Epidermal melanocyte (primary cell): ENCODE measurements around the gene TPGS2.
"Not testable (repeated sequence)": the region's sequence is repeated elsewhere in the genome, so short reads cannot be mapped to it uniquely, and the experiment has no call there.

Source experiments
- DNase-seq: peaks from one replicate; pipeline ENCODE4 v3.0.0; 2011; ENCODE audit warnings: low spot score; ENCODE audit not compliant: insufficient read length

TPGS2 gene

GRCh38 chr18:36776650-36777049, 52.2 kb downstream of the TPGS2 start:
- no peak for DNase-seq

- DNase-seq: no peak
These were observed 53.4 kb downstream of the TPGS2 start for GRCh38 chr18:36775396-36775795.

GRCh38 chr18:36772241-36772723, 56.5 kb downstream of the TPGS2 start:
- no peak for DNase-seq

- DNase-seq: no peak
These were observed 57.6 kb downstream of the TPGS2 start for GRCh38 chr18:36771245-36771644.

GRCh38 chr18:36770315-36770946, 58.4 kb downstream of the TPGS2 start:
- DNase-seq: no peak

GRCh38 chr18:36769611-36770314, 59.0 kb downstream of the TPGS2 start:
- no peak for DNase-seq

GRCh38 chr18:36769172-36769571, 59.6 kb downstream of the TPGS2 start:
- DNase-seq: no peak

- DNase-seq: peak; percentile 73
These were observed 62.0 kb downstream of the TPGS2 start for GRCh38 chr18:36766836-36767235.

- DNase-seq: not testable (repeated sequence)
These were observed 65.8 kb downstream of the TPGS2 start for GRCh38 chr18:36762965-36763364.

- no peak for DNase-seq
These were observed 66.7 kb downstream of the TPGS2 start for GRCh38 chr18:36762074-36762473.

GRCh38 chr18:36761186-36761698, 67.6 kb downstream of the TPGS2 start:
- DNase-seq: no peak

GRCh38 chr18:36760598-36760997, 68.2 kb downstream of the TPGS2 start:
- no peak for DNase-seq

GRCh38 chr18:36759167-36759776, 69.5 kb downstream of the TPGS2 start:
- no peak for DNase-seq

GRCh38 chr18:36758623-36759022, 70.2 kb downstream of the TPGS2 start:
- DNase-seq: no peak

GRCh38 chr18:36757991-36758390, 70.8 kb downstream of the TPGS2 start:
- no peak for DNase-seq

GRCh38 chr18:36757081-36757480, 71.7 kb downstream of the TPGS2 start:
- peak; percentile 80 for DNase-seq

- DNase-seq: peak; percentile 52
These were observed 72.6 kb downstream of the TPGS2 start for GRCh38 chr18:36756242-36756641.

GRCh38 chr18:36752929-36753865, 75.6 kb downstream of the TPGS2 start:
- no peak for DNase-seq

GRCh38 chr18:36745219-36745975, 83.4 kb downstream of the TPGS2 start:
- DNase-seq: no peak

GRCh38 chr18:36744261-36744876, 84.4 kb downstream of the TPGS2 start:
- no peak for DNase-seq
